HFFc6 (cell line): ENCODE measurements around the gene THYN1. TPM values are rescaled to one million over a fixed set of nuclear protein-coding genes. Genes with fewer than 3 reads are reported as not detected.

Source experiments
- DNase-seq: peaks from one replicate; pipeline ENCODE4 v3.0.0-alpha.2; 2018
- H3K27ac Mint-ChIP-seq: 2 replicates; pipeline ENCODE4 v1.8.0; 2020; ENCODE audit warnings: mild to moderate bottlenecking, mixed read lengths
- H3K27me3 Mint-ChIP-seq: 2 replicates; pipeline ENCODE4 v1.8.0; 2021; ENCODE audit warnings: mild to moderate bottlenecking, moderate library complexity, mixed read lengths; ENCODE audit not compliant: insufficient read depth
- H3K36me3 Mint-ChIP-seq: 2 replicates; pipeline ENCODE4 v1.8.0; 2021; ENCODE audit warnings: low read depth, mixed read lengths
- H3K4me1 Mint-ChIP-seq: 2 replicates; pipeline ENCODE4 v1.8.0; 2020; ENCODE audit warnings: low read depth, mixed read lengths
- H3K4me3 Mint-ChIP-seq: 2 replicates; pipeline ENCODE4 v1.8.0; 2020; ENCODE audit warnings: mild to moderate bottlenecking, moderate library complexity, mixed read lengths
- H3K9me3 Mint-ChIP-seq: 2 replicates; pipeline ENCODE4 v1.8.0; 2020; ENCODE audit warnings: mild to moderate bottlenecking, mixed read lengths
- CTCF ChIP-seq: fragments of 200-600 bp; sonication (generic); IDR thresholded peaks from 2 replicates; pipeline ENCODE4 v1.5.0; 2021; ENCODE audit warnings: antibody characterized with exemption, mild to moderate bottlenecking
- total RNA-seq, 6 experiments: library from RNA; stranded (reverse); fragmentation: NEBNext Ultra II Directional; extraction: Animal tissue kit (Norgen Biotek cat#: 25700); gene quantifications; 2 replicates in 1 of 6; 3 replicates in 5 of 6; pipeline ENCODE4 v1.2.3, GENCODE V29; 2021

THYN1 gene
- total RNA-seq, 6 experiments from 2014 or later = 32.7 to 36.8 (median 34.2) TPM

GRCh38 chr11:134250675-134251074 lies 2.5 kb downstream of the THYN1 start:
- no peak overlapping the region for H3K27ac Mint-ChIP-seq
- H3K4me1 Mint-ChIP-seq = peaks cover 30% of the 10 kb centered on the region
- DNase-seq = no peak
- TF ChIP-seq CTCF = no peak
- H3K4me3 Mint-ChIP-seq = no peak overlapping the region
- H3K27me3 Mint-ChIP-seq = no peaks in the 10 kb centered on the region; the same call in 1 of the 2 replicates
- H3K36me3 Mint-ChIP-seq = peaks cover 6% of the 10 kb centered on the region
- H3K9me3 Mint-ChIP-seq = no peaks in the 10 kb centered on the region

- no peak overlapping the region for H3K4me3 Mint-ChIP-seq
- no peak for TF ChIP-seq CTCF
These were observed 2.9 kb downstream of the THYN1 start for GRCh38 chr11:134250246-134250645.

GRCh38 chr11:134248910-134249480 lies 4.2 kb downstream of the THYN1 start:
- H3K4me3 Mint-ChIP-seq = no peak overlapping the region
- H3K27me3 Mint-ChIP-seq = no peaks in the 10 kb centered on the region; the same call in 1 of the 2 replicates
- no peak overlapping the region; the same call in 1 of the 2 replicates for H3K27ac Mint-ChIP-seq
- no peak for TF ChIP-seq CTCF
- peaks cover 20% of the 10 kb centered on the region for H3K4me1 Mint-ChIP-seq
- H3K9me3 Mint-ChIP-seq = no peaks in the 10 kb centered on the region
- no peak for DNase-seq
- peaks cover 15% of the 10 kb centered on the region for H3K36me3 Mint-ChIP-seq

More at GRCh38 chr11:134250246-134250645, 2.9 kb downstream of the THYN1 start:
- Mint-ChIP-seq H3K9me3 (no peaks in the 10 kb centered on the region), H3K36me3 (peaks cover 6% of the 10 kb centered on the region), H3K4me1 (peaks cover 30% of the 10 kb centered on the region), H3K27ac (no peak overlapping the region), H3K27me3 (no peaks in the 10 kb centered on the region; the same call in 1 of the 2 replicates)
- DNase-seq = no peak

GRCh38 chr11:134246678-134247077 lies 6.5 kb downstream of the THYN1 start:
- no peak overlapping the region for H3K4me3 Mint-ChIP-seq
- DNase-seq = no peak
- no peaks in the 10 kb centered on the region for H3K9me3 Mint-ChIP-seq
- no peak overlapping the region for H3K27ac Mint-ChIP-seq
- no peak for TF ChIP-seq CTCF
- H3K36me3 Mint-ChIP-seq = peaks cover 24% of the 10 kb centered on the region
- H3K4me1 Mint-ChIP-seq = peaks cover 9% of the 10 kb centered on the region
- H3K27me3 Mint-ChIP-seq = no peaks in the 10 kb centered on the region

- no peak overlapping the region for H3K4me3 Mint-ChIP-seq
- no peak for DNase-seq
- H3K27me3 Mint-ChIP-seq = no peaks in the 10 kb centered on the region
- no peak for TF ChIP-seq CTCF
- H3K36me3 Mint-ChIP-seq = peaks cover 24% of the 10 kb centered on the region
- no peaks in the 10 kb centered on the region for H3K9me3 Mint-ChIP-seq
- peaks cover 7% of the 10 kb centered on the region; the same call in 1 of the 2 replicates for H3K4me1 Mint-ChIP-seq
- no peak overlapping the region for H3K27ac Mint-ChIP-seq
These were observed 7.1 kb downstream of the THYN1 start for GRCh38 chr11:134246100-134246499.
